Astrocyte (in vitro differentiated cells and primary cell): Measurements from ENCODE around the gene LRRC27. TPM values are rescaled to one million over a fixed set of nuclear protein-coding genes. Genes with fewer than 3 reads are reported as not detected.

ENCODE experiments used
- DNase-seq: peaks from one replicate; pipeline ENCODE4 v3.0.0-alpha.2; 2010; ENCODE audit warnings: low read depth
- FAIRE-seq: peaks from 2 replicates; lab custom pipeline; 2011; peaks lifted over from hg19 to GRCh38; lab: Jason Lieb, UNC
- H2AFZ ChIP-seq: 2 replicates; pipeline ENCODE4 v1.6.0; 2012; ENCODE audit warnings: low read depth, low read length, inconsistent platforms
- H3K27ac ChIP-seq: 2 replicates; pipeline ENCODE4 v1.5.1; 2011; ENCODE audit warnings: low read depth, low read length, inconsistent platforms
- H3K27me3 ChIP-seq: 2 replicates; pipeline ENCODE4 v1.6.0; 2011; ENCODE audit warnings: low read length, inconsistent platforms; ENCODE audit not compliant: insufficient read depth
- H3K36me3 ChIP-seq: 2 replicates; pipeline ENCODE4 v1.5.1; 2011; ENCODE audit warnings: low read length, inconsistent platforms; ENCODE audit not compliant: insufficient read depth
- H3K4me1 ChIP-seq: 2 replicates; pipeline ENCODE4 v1.5.1; 2011; ENCODE audit warnings: low read length, inconsistent platforms; ENCODE audit not compliant: insufficient read depth
- H3K4me2 ChIP-seq: 2 replicates; pipeline ENCODE4 v1.6.0; 2012; ENCODE audit warnings: low read length, inconsistent platforms
- H3K4me3 ChIP-seq: 2 replicates; pipeline ENCODE4 v1.5.1; 2011; ENCODE audit warnings: low read depth, mild to moderate bottlenecking, low read length, inconsistent platforms; ENCODE audit not compliant: insufficient read depth
- H3K79me2 ChIP-seq: 2 replicates; pipeline ENCODE4 v1.6.0; 2012; ENCODE audit warnings: mild to moderate bottlenecking, low read length, inconsistent platforms; ENCODE audit not compliant: insufficient read depth
- H3K9ac ChIP-seq: 2 replicates; pipeline ENCODE4 v1.6.0; 2012; ENCODE audit warnings: mild to moderate bottlenecking, low read length, inconsistent platforms
- H3K9me3 ChIP-seq: 2 replicates; pipeline ENCODE4 v1.5.1; 2012; ENCODE audit warnings: low read depth, mild to moderate bottlenecking, low read length, inconsistent platforms; ENCODE audit not compliant: insufficient read depth
- H4K20me1 ChIP-seq: 2 replicates; pipeline ENCODE4 v1.6.0; 2012; ENCODE audit warnings: low read length, inconsistent platforms; ENCODE audit not compliant: insufficient read depth
- H3K27ac Mint-ChIP-seq: one replicate; pipeline ENCODE4 v1.8.0; 2021; ENCODE audit warnings: mild to moderate bottlenecking, mixed read lengths; ENCODE audit not compliant: unreplicated experiment
- H3K27me3 Mint-ChIP-seq: one replicate; pipeline ENCODE4 v1.8.0; 2021; ENCODE audit warnings: low read depth, mixed read lengths; ENCODE audit not compliant: unreplicated experiment
- H3K36me3 Mint-ChIP-seq: one replicate; pipeline ENCODE4 v1.8.0; 2021; ENCODE audit warnings: low read depth, mixed read lengths; ENCODE audit not compliant: unreplicated experiment
- H3K4me1 Mint-ChIP-seq: one replicate; pipeline ENCODE4 v1.8.0; 2021; ENCODE audit warnings: low read depth, mixed read lengths; ENCODE audit not compliant: unreplicated experiment
- H3K4me3 Mint-ChIP-seq: one replicate; pipeline ENCODE4 v1.8.0; 2021; ENCODE audit warnings: mild to moderate bottlenecking, moderate library complexity, mixed read lengths; ENCODE audit not compliant: unreplicated experiment
- H3K9me3 Mint-ChIP-seq: one replicate; pipeline ENCODE4 v1.8.0; 2021; ENCODE audit warnings: mild to moderate bottlenecking, mixed read lengths; ENCODE audit not compliant: unreplicated experiment
- EZH2 ChIP-seq: IDR thresholded peaks from 2 replicates; pipeline ENCODE4 v1.6.1; 2012; ENCODE audit warnings: mild to moderate bottlenecking, low read length, inconsistent platforms; ENCODE audit not compliant: insufficient read depth
- total RNA-seq: library from RNA; stranded (reverse); gene quantifications from 2 replicates; pipeline ENCODE4 v1.2.1, GENCODE V29; 2021
- TF ChIP-seq, protein P1 (sequence below): IDR thresholded peaks from 2 replicates; pipeline ENCODE4 v1.5.1; 2011; ENCODE audit warnings: low read depth, mild to moderate bottlenecking, inconsistent platforms, low read length, moderate library complexity; ENCODE audit not compliant: insufficient read depth

The LRRC27 gene
- total RNA-seq, 1 donor from 2014 or later: 8.0 TPM

DNA sequence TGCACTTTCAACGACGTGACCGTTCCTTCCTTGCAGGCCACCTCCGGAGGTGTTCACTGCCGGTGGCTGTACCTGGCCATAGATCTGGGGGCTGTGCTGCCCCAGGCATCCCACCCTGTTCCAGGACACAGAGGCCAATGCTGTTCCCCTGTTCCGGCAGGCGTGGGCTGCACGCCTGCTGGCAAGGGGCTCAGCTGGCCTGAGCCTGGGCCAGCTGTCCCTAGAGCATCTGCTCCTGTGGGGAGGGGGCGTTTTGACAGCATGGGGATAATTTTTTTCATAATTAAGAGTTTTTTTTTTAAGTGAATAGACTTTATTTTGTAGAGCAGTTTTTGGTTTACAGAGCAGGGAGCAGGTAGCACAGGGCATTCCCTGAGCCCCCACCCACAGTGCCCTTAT, 93.8 kb downstream of the LRRC27 start:
- Histone ChIP-seq H3K79me2 (no peaks in the 10 kb centered on the region), H3K9ac (no peak overlapping the region), H3K9me3 (no peaks in the 10 kb centered on the region), H3K27ac (no peak overlapping the region), H2AFZ (no peak overlapping the region), H3K27me3 (no peaks in the 10 kb centered on the region), H4K20me1 (no peaks in the 10 kb centered on the region), H3K4me2 (no peak overlapping the region), H3K4me3 (no peak overlapping the region), H3K4me1 (peaks cover 9% of the 10 kb centered on the region), H3K36me3 (no peaks in the 10 kb centered on the region)
- FAIRE-seq: no peak
- Mint-ChIP-seq H3K27me3 (no peaks in the 10 kb centered on the region), H3K27ac (no peak overlapping the region), H3K9me3 (no peaks in the 10 kb centered on the region), H3K4me1 (peaks cover 8% of the 10 kb centered on the region), H3K4me3 (no peak overlapping the region), H3K36me3 (peaks cover 2% of the 10 kb centered on the region)
- TF ChIP-seq, protein P1, sequence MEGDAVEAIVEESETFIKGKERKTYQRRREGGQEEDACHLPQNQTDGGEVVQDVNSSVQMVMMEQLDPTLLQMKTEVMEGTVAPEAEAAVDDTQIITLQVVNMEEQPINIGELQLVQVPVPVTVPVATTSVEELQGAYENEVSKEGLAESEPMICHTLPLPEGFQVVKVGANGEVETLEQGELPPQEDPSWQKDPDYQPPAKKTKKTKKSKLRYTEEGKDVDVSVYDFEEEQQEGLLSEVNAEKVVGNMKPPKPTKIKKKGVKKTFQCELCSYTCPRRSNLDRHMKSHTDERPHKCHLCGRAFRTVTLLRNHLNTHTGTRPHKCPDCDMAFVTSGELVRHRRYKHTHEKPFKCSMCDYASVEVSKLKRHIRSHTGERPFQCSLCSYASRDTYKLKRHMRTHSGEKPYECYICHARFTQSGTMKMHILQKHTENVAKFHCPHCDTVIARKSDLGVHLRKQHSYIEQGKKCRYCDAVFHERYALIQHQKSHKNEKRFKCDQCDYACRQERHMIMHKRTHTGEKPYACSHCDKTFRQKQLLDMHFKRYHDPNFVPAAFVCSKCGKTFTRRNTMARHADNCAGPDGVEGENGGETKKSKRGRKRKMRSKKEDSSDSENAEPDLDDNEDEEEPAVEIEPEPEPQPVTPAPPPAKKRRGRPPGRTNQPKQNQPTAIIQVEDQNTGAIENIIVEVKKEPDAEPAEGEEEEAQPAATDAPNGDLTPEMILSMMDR: no peak
- no peak for DNase-seq

- Histone ChIP-seq H3K4me2 (no peak overlapping the region), H3K9ac (no peak overlapping the region), H3K27me3 (no peaks in the 10 kb centered on the region), H3K36me3 (no peaks in the 10 kb centered on the region), H3K4me1 (no peaks in the 10 kb centered on the region), H4K20me1 (no peaks in the 10 kb centered on the region), H3K27ac (no peak overlapping the region), H3K4me3 (no peak overlapping the region), H3K79me2 (no peaks in the 10 kb centered on the region), H3K9me3 (no peaks in the 10 kb centered on the region), H2AFZ (no peak overlapping the region)
- Mint-ChIP-seq H3K4me1 (peaks cover 5% of the 10 kb centered on the region), H3K9me3 (no peaks in the 10 kb centered on the region), H3K27me3 (no peaks in the 10 kb centered on the region), H3K36me3 (peaks cover 2% of the 10 kb centered on the region), H3K27ac (no peak overlapping the region), H3K4me3 (no peak overlapping the region)
- no peak for DNase-seq
- TF ChIP-seq, protein P1: no peak
- TF ChIP-seq EZH2: no peak
- FAIRE-seq: peak; percentile 5
These were observed 95.2 kb downstream of the LRRC27 start for GRCh38 chr10:132427006-132427771.

GRCh38 chr10:132427939-132428367, 96.0 kb downstream of the LRRC27 start:
- TF ChIP-seq EZH2: no peak
- TF ChIP-seq, protein P1: no peak
- Histone ChIP-seq H3K4me1 (no peaks in the 10 kb centered on the region), H3K27me3 (no peaks in the 10 kb centered on the region), H3K79me2 (no peaks in the 10 kb centered on the region), H3K9ac (no peak overlapping the region), H3K4me2 (no peak overlapping the region), H2AFZ (no peak overlapping the region), H4K20me1 (no peaks in the 10 kb centered on the region), H3K36me3 (no peaks in the 10 kb centered on the region), H3K27ac (no peak overlapping the region), H3K9me3 (no peaks in the 10 kb centered on the region), H3K4me3 (no peak overlapping the region)
- no peaks in the 10 kb centered on the region for H3K9me3 Mint-ChIP-seq
- H3K4me1 Mint-ChIP-seq: peaks cover 2% of the 10 kb centered on the region
- H3K27me3 Mint-ChIP-seq: no peaks in the 10 kb centered on the region
- DNase-seq (no peak), FAIRE-seq (peak; percentile 70)
- no peak overlapping the region for H3K27ac Mint-ChIP-seq
- peaks cover 2% of the 10 kb centered on the region for H3K36me3 Mint-ChIP-seq
- no peak overlapping the region for H3K4me3 Mint-ChIP-seq
